GM19043 (cell line): Measurements from ENCODE around the gene CHRNA5.

Experiments
- ATAC-seq: cut with Tn5 transposase; IDR thresholded peaks from one replicate; pipeline ENCODE4 v1.9.1; 2021; ENCODE audit warnings: low read depth; ENCODE audit not compliant: unreplicated experiment

CHRNA5 gene

GRCh38 chr15:78619022-78619950 lies 54.0 kb downstream of the CHRNA5 start:
- ATAC-seq, result no peak

- no peak for ATAC-seq
Measured at GRCh38 chr15:78620021-78620526, 54.8 kb downstream of the CHRNA5 start.

- no peak for ATAC-seq
Measured at GRCh38 chr15:78620527-78621421, 55.5 kb downstream of the CHRNA5 start, which contains the start of gene CHRNA3. Gene CHRNA3 (minus strand): TSS chr15:78620996. CDS start chr15:78620794, 202 bp downstream.

GRCh38 chr15:78621810-78622402 lies 56.6 kb downstream of the CHRNA5 start:
- no peak for ATAC-seq

- ATAC-seq, result no peak
Measured at GRCh38 chr15:78623786-78624497, 58.6 kb downstream of the CHRNA5 start.

- no peak for ATAC-seq
Measured at GRCh38 chr15:78624651-78625590, 59.6 kb downstream of the CHRNA5 start.

- no peak for ATAC-seq
Measured at GRCh38 chr15:78625606-78626280, 60.4 kb downstream of the CHRNA5 start.

- no peak for ATAC-seq
Measured at GRCh38 chr15:78626381-78626995, 61.2 kb downstream of the CHRNA5 start.

GRCh38 chr15:78627348-78627747 lies 62.0 kb downstream of the CHRNA5 start:
- ATAC-seq, result no peak

- no peak for ATAC-seq
Measured at GRCh38 chr15:78628227-78628626, 62.9 kb downstream of the CHRNA5 start.

GRCh38 chr15:78629031-78629715 lies 63.9 kb downstream of the CHRNA5 start:
- ATAC-seq, result no peak

GRCh38 chr15:78629716-78630065 lies 64.4 kb downstream of the CHRNA5 start:
- no peak for ATAC-seq

GRCh38 chr15:78630886-78631633 lies 65.7 kb downstream of the CHRNA5 start:
- ATAC-seq, result no peak

- ATAC-seq, result no peak
Measured at GRCh38 chr15:78633348-78633747, 68.0 kb downstream of the CHRNA5 start.

- no peak for ATAC-seq
Measured at GRCh38 chr15:78634210-78635145, 69.2 kb downstream of the CHRNA5 start.

GRCh38 chr15:78635346-78635745 lies 70.0 kb downstream of the CHRNA5 start:
- no peak for ATAC-seq
